NCI-H226 (cell line): ENCODE measurements around the gene TUBB1.

Experiments used
- DNase-seq: peaks from one replicate; pipeline ENCODE4 v3.0.0-alpha.2; 2015

TUBB1 gene

DNA sequence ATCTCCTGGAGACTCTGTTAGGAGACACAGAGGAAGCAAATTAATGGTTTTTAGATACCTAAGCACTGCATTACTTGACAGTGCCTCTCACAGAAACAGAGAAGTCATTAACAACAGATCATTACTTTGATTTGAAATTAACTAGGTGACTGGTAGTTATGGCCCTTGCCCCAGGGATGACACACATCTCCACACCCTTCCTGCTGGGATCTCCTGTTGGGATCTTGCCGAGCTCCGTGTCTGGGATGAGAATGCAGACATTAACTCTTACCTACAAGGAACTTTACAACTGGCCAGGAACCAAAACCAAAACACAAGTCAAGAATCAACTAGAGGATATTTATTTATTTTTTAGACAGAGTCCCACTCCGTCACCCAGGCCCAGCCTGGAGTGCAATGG lies 25.6 kb downstream of the TUBB1 start:
- no peak for DNase-seq

DNA sequence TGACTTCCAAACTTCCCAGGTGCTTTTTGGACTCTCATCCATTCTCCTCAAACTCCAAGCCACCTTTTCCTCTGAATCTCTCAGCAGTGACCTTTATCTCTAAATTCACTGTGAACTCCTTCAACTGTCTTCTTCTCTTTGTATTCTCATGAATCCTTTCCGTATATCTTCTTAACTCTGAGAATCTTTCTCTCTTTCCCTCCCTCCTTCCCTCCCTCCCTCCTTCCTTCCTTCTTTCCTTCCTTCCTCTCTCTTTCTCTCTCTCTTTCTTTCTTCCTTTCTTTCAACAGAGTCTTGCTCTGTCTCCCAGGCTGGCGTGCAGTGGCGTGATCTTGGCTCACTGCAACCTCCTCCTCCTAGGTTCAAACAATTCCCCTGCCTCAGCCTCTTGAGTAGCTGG lies 27.6 kb downstream of the TUBB1 start:
- no peak for DNase-seq

DNA sequence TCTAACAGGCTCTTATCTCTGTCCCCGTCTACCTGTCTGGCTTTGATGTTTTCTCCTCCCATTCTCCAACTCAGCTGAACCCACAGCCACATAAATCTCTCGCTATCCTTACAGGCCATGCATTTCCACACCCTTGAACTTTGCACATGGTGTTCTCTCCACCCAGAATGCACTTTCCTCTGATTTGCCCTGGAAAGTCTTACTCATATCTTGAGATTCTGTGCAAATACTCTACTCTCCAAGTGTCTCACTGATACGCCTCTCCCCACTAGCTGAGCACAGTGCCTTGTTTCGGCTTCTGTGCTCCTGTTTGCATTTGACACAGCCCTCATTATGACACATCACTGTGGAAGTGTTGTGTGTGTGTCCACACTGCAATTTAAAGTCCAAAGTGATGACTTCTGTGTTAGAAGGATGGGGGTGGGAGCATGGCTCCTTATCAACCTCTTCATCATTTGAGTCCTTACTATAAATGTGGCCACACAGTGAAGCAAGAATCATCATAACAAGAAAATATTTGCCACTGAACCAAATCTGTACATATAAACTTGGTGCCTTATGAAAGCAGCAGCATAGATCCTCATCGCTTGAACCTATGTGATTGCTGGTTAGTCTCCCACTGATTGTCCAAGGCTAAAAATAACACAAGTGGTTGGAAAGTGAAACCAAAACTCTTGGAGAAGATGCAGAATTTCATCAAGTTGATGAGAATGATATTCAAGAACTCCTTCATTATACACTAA lies 28.9 kb downstream of the TUBB1 start:
- DNase-seq = no peak

DNA sequence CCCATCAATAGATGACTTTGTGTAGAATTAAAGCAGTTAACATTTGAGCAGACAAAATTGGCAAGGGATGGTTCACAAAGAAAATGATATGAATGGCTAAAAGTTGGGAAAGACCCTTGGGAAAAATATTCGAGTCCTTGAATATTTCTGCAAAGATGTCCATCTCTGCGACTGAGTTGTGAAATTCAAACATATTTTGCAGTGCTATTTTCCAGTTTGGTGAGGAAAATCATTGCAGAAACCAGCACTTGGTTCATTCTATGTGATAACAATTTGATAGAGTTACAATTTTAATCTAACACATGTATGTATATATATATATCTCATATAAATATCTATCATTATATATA lies 29.4 kb downstream of the TUBB1 start:
- DNase-seq = no peak

DNA sequence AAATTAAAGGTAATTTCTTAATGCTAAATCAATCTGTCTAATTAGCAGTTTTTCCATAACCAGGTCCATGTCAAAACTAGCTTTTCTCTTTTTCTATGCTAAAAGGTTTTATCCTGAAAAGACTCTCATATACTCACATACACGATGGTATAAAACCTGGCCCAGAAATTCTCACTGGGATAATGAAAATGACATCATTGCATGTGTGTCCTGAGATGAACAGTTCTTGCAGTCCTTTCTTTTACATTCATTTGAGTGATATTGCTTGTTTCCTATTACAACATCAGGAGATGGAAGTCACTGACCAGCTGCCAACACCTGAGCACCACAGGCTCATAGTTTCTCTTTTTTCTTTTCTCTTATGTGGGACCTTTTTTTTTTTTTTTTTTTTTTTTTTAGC lies 31.2 kb downstream of the TUBB1 start:
- DNase-seq = no peak

DNA sequence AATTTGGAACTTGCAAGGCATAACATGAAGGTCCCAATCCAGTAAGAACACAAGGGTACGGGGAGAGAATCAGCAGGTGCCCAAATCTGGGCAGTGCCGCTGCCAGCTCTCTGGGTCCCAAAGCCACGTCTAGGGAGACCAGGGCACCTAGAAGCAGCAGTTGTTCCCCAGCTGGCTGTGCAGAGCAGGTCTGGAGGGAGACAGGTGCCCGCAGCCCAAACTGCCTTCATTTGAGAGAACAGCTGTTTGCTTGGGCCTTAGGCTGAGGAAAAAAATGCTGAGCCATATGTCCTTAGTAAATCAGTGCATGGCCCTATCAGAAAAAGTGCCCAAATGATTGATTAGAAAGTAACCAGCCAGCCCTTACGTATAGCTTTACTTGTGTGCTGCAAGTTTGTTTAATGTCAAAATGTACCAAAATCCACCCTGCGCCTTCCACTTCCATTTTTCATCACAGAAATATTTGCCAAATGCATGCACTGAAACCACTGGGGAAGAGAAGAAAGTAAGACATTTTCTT lies 32.5 kb downstream of the TUBB1 start:
- DNase-seq = no peak

DNA sequence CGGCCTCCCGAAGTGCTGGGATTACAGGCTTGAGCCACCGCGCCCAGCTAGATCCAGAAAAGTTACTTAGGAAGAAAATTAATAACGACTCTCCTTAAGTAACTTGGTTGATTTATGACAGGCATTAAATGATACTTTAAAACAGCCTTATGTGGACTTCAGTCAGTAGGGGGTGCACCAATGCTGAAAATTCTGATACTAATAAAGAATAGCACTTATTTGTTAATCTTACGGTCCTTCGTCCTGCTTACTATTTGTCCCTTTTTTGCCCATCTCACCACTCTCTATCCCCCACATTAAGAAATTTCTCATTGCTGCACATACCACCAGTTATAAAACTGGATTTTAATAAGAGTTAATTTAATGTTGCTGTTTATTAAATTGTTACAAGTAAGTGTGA lies 36.1 kb downstream of the TUBB1 start:
- DNase-seq = peak; percentile 22

DNA sequence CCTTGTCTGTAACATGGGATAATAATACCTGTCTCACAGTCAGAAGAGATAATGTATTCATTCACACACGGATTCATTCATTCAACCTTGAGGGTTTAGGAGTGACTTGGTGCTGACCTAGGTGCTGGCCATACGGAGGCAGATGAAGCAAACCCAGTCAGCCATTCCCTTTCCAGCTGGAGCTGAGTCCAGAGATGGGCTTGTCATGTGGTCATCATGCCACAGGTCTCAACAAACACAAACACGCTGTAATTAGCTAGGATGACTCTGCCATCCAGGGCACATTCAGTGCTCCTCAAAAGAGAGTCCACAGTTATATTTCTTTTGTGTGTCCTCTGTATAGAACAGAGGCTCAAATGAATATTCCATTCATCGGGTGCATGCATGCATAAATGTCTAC lies 42.9 kb downstream of the TUBB1 start:
- no peak for DNase-seq

DNA sequence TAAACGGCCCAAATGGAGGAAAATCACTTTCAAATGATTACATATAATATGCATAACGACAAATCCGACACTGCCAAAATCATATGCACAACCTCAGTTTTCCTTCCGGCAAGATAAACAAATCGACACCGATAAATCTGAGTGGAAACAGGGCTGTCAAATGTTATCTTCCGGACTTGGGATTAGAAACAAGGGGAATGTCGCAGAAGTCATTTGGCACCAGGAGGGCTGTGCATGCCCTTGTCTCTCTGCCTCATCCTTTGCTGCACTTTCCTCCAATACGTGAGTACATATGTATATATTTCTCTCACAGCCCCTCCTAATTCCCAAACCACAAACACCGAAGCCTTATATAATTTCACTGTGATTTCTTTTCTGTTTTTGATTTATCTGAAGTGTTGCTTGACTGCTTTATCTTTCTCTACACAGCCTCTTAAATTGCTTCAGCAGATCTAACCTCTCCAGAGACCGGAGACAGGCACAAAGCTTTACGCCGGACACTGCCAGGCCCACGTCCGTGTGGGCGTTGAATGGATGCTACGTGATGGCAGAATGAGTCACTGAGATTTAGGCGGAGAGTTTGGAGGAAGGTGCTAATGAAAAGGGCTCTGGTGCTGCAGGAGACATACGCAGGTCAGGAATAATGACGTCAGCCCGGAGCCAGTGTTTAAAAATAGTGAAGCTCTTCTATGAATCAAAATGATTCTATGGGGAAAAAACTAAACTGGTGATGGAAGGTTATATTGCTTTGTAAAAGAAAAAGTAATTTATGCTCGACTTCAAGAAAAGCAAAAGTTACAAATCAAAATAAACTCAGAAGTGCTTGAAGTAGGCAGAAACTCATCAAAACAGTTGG lies 44.4 kb downstream of the TUBB1 start:
- DNase-seq = peak; percentile 99

DNA sequence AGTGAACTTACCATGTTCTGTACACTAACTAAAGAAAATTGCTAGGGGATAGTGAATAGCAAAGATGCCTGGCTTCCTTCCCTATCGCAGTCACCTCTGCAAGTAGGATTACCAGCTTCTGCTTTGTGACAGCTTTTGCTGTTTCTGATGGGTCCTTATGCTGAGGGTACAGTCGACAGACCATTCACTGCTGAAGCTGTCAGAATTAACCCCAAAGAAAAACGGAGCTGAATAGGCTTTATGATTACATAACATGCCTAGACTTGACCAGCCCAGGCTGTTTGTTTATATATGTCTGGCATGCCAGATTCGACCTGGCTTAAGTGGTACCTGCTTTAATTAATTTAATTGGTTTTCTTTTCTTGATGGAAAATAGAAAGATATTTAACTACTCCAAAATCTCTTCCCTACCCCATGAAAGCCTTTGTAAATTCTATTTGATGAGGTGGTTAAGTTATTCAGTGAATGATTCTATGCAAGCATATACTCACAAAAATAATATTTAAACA lies 45.0 kb downstream of the TUBB1 start:
- no peak for DNase-seq

DNA sequence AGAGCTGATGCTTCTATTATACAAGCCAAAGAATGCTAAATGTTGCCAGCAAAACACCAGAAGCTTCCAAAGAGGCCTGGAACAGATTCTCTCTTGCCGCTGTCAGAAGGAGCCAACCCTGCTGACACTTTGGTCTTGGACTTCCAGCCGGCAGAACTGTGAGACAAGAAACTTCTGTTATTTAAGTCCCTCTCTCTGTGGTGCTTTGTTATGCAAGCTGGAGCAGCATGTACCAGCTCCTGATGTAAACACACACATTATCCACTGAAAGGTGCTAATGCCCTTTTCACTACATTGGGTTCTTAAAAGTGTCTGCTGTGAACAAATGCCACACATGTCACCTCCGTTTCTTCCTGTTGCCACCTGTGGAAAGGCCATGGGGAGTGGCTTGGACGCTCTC lies 49.3 kb downstream of the TUBB1 start:
- no peak for DNase-seq

DNA sequence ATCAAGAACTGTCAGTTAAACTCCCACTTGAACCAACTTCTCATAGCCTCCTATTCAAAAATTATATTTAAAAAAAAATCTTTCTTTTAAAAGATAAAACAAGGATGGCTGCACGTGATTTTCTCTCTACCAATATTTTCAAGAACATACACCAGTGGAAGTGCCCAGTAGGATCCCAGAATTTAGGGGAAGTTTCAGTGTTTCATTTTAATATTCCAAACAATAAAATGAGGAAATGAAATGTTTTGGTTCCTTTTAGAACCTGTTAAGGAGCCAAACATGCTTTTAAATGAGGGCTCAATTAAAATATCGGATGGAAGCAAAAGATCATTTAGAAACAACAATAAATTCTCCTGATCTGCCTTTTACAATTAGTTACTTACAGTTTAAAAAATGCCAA lies 49.8 kb downstream of the TUBB1 start:
- DNase-seq = no peak

DNA sequence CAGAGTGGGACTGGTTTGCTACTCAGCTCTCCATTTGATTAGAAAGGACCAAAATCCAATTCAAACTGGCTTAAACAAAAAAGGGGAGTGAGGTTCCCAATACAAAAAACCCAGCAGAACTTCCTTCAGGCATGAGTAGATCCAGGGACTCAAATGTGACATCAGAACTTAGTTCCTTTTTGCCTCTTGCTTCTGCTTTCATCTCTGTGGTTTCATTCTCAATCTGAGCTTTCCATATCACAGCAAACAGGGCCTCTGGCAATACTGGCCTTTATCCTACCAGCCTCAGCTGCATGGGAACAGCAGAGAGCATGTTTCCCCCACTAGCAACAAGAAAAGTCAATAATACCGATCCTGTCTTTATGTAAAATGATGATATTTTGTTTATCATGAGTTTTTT lies 52.0 kb downstream of the TUBB1 start:
- no peak for DNase-seq

DNA sequence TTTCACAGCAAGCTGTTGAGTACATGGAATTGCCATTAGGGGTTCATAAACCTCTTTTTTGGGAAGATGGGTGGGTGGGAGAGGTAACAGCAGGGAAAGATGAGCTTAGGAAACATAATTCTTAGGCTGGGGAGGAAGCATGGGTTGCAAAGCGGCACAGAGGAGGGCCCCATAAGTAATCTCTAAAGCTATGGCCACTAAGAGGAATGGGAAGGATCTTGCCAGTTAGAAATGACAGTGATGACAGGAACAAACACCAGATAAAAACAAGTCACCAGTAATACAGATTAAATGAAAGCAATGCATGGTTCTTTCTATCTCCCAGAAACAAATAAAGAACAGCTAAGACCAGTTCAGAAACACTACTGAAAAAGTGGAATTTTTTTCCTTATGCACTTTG lies 54.4 kb downstream of the TUBB1 start:
- DNase-seq = no peak

DNA sequence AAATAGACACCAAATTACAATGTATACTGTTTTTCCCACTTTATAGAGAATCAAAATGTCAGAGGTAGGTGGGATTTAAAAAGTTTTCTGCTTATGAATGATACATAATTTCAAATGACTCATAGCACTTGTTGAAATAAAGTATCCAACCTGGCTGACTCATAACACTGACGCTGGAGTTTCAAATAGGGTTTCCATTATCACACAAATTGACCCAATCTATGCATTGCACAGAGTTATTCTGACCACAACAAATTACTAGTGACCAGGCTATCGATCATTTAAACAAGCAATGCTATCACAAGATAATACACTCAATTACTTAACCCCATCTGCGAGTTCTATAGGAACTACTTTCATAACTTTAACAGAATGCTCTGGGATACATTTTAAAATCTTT lies 55.2 kb downstream of the TUBB1 start:
- peak; percentile 80 for DNase-seq

DNA sequence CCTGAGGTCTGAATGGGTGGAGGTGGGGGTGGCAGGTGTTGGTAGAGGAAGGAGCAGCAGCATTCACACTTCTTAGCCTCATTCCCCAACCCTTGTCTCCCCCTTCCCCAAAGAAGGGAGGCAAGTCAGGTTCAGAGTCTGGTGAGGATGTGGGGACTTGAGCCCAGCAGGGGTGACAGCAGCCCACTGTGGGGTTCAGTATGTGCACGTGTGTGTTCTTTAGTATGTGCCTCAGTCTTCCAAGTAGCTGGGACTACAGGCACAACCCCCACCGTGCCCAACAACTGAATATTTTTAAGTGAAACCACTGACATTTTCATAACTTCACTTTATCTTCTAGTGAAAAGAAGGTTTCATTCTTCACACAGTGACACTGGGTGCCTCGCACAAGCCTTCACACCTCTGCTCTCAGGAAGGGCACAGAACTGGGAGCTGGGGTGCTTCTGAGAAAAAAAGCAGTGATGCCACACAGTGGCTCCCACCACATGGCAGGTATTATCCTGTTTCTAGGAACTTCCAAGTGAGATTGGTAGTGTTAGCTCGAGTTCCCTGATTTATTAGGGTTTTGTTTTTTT lies 56.8 kb downstream of the TUBB1 start:
- DNase-seq = no peak
